NT2/D1 (cell line): ENCODE results near the gene SH3BP1.

ENCODE experiments used
- YY1 ChIP-seq: IDR thresholded peaks from 2 replicates; pipeline ENCODE4 v1.6.1; 2011; ENCODE audit not compliant: insufficient read length, insufficient read depth
- ZNF274 ChIP-seq: IDR thresholded peaks from 2 replicates; pipeline ENCODE4 v1.6.1; 2011; ENCODE audit warnings: mild to moderate bottlenecking, low read depth, low read length

DNA sequence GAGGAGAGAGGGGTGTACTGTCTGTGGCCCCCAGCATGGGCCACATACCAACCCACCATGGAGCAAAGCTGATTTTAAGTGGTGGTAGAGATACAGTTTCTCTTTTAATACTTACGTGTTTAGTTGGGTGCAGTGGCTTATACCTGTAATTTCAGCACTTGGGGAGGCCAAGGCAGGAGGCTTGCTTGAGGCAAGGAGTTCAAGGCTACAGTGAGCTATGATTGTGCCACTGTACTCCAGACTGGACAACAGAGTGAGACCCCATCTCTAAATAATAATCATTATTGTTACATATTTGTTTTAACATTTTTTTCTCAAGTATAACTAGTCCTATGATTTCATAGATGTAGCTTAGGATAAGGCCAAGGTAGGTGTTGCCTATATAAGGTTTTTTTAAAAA is 22.0 kb upstream of the SH3BP1 start:
- TF ChIP-seq ZNF274 (no peak), YY1 (no peak)
